GM18511 (cell line): ENCODE measurements around the gene SMPX.

ENCODE experiments used
- ATAC-seq: cut with Tn5 transposase; IDR thresholded peaks from one replicate; pipeline ENCODE4 v1.9.1; 2021; ENCODE audit warnings: mild to moderate bottlenecking, moderate library complexity; ENCODE audit not compliant: unreplicated experiment

The SMPX gene

GRCh38 chrX:21744721-21745120, 13.2 kb downstream of the SMPX start:
- no peak for ATAC-seq

- ATAC-seq: no peak
Measured at GRCh38 chrX:21744060-21744459, 13.9 kb downstream of the SMPX start.

- ATAC-seq: no peak
Measured at GRCh38 chrX:21741869-21742701, 15.8 kb downstream of the SMPX start.

DNA sequence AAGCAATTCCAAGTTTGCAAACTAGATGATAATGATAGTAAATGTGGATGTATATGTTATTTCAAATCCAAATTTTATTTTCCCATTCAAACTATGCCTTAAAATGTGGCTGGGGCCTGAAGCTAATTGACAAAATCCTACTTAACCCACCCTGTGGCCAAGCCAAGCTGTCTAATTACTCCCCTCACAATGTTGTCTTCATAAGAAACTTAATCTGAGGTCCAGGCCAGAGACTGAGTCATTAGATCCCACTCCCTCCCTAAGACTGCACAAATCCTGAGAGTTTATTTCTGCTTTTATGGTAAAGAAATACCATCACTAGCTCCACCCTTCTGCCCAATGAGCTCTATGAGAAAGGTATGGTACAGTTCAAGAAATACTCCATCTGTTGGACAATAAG, 16.6 kb downstream of the SMPX start:
- no peak for ATAC-seq

- ATAC-seq: peak; percentile 49
Measured at GRCh38 chrX:21740329-21741274, 17.3 kb downstream of the SMPX start.

GRCh38 chrX:21738950-21739287, 19.0 kb downstream of the SMPX start:
- no peak for ATAC-seq

- ATAC-seq: no peak
Measured at GRCh38 chrX:21738210-21738949, 19.5 kb downstream of the SMPX start.

GRCh38 chrX:21735768-21736127, 22.2 kb downstream of the SMPX start:
- no peak for ATAC-seq

- no peak for ATAC-seq
Measured at GRCh38 chrX:21735038-21735767, 22.7 kb downstream of the SMPX start.

DNA sequence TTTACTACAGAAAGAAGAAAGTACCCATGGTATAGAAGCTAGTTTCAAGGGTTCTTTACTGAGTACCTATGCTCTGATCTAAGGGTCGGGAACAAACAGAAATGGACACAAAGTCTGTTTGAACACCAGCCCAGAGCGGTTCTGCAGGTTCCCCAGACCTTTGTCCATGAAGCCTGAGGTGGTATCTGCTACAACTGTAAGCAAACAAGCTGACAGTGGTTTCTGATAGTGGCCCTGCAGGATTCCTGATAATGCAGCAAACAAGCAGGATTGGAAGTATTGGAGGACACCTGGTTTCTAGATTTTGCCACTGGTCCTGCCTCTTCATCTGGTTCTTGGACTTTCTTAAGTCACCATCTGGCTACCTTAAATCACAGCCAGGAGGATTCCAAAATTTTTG, 23.7 kb downstream of the SMPX start:
- ATAC-seq: no peak

- ATAC-seq: no peak
Measured at GRCh38 chrX:21733705-21734104, 24.2 kb downstream of the SMPX start.

DNA sequence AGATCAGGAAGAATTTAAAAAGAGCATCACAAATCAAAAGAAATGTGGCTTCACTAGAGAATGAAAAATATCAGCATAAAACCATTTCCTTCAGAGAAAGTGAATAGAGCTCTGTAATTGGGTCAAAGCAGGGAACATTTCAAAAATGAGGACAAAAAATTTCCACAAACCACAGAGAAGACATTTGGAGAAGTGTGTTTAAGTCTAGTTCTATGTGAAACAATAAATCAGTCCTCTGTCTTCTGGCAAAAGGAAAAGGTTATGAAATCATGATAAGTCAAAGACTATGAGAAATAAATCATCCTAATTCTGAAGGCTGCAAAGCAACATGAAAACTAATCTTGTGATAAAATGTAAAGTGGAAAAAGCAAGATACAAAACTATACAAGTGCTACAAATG, 27.9 kb downstream of the SMPX start:
- ATAC-seq: no peak

- no peak for ATAC-seq
Measured at GRCh38 chrX:21728276-21728968, 29.5 kb downstream of the SMPX start.

- ATAC-seq: no peak
Measured at GRCh38 chrX:21725916-21726315, 32.0 kb downstream of the SMPX start.

DNA sequence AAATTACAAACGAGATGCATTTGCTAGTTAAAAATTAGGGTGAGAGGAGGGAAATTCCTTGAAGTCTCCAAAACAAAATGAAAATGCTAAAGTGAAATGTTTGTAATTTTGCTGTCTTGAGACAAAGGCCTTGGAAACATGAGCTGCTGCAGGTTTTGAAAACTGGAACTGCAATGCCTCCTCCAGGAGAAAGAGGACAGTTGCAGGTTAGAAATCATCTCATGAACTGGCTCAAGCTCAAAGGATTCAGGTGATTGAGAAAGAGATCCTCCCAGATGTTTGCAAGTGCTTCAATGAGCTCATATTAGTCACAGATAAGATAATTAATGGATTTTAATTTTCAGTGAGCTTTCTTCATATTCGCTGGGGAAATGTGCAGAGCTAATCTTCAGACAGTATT, 32.4 kb downstream of the SMPX start:
- ATAC-seq: no peak

GRCh38 chrX:21723814-21724213, 34.1 kb downstream of the SMPX start:
- ATAC-seq: no peak

DNA sequence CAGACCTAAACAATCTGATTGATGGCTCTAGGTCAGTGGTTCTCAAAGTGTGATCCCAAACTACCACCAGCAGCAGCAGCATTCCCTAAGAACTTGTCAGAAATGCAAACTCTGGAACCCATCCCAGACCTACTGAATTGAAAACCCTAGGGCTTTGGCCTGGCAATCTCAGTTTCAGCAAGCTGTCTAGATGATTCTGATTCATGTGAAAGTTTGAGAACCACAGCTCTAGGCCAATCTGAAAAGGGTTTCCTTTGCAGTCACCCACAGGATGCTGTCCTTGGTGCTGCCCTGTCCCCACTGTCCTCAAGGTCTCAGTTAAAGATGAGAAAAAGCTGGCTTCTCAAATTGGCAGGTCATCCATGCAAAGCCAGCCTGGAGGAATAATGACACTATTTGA, 34.8 kb downstream of the SMPX start:
- ATAC-seq: no peak

DNA sequence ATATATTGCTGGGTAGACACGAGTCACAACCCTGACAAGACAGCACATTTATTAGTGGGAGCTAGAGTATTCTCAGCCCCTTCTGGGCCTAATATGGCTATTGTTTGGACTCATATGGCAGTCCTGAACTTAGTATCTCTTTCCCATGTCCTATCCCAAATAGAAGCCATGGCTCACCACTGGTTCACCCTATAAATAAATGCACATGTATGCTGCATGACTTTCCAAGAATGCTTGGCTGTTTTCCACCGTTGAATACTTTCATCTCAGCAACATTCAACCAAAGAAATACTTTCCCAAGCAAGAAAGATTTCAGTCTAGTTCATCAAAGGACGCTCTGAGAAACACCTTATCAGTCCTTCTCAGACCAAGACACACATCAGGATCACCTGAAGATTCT, 36.7 kb downstream of the SMPX start:
- no peak for ATAC-seq

GRCh38 chrX:21718575-21718974, 39.3 kb downstream of the SMPX start:
- no peak for ATAC-seq

- no peak for ATAC-seq
Measured at GRCh38 chrX:21717802-21718201, 40.1 kb downstream of the SMPX start.
